ENCODE results near the gene TUBD1. TPM values are rescaled to one million over a fixed set of nuclear protein-coding genes. Genes with fewer than 3 reads are reported as not detected.
"Not testable (repeated sequence)": the region's sequence is repeated elsewhere in the genome, so short reads cannot be mapped to it uniquely, and the experiment has no call there.

Gene TUBD1, protein sequence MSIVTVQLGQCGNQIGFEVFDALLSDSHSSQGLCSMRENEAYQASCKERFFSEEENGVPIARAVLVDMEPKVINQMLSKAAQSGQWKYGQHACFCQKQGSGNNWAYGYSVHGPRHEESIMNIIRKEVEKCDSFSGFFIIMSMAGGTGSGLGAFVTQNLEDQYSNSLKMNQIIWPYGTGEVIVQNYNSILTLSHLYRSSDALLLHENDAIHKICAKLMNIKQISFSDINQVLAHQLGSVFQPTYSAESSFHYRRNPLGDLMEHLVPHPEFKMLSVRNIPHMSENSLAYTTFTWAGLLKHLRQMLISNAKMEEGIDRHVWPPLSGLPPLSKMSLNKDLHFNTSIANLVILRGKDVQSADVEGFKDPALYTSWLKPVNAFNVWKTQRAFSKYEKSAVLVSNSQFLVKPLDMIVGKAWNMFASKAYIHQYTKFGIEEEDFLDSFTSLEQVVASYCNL
- 5.0 and 12.6 TPM in 2 replicates for total RNA-seq (2022)
- Bru-seq, nascent RNA: percentile 54 among the genes with signal in this experiment
- BruChase-seq, experiment 1, labeled RNA remaining after a 6-hour chase: percentile 56 among the genes with signal in this experiment
- percentile 64 among the genes with signal in this experiment for BruChase-seq, experiment 2, labeled RNA remaining after a 2-hour chase
- long read RNA-seq, partial matches to known transcripts: 1 of 13 reads
- long read RNA-seq, other reads (novel, unspliced or antisense): 7 of 13 reads

DNA sequence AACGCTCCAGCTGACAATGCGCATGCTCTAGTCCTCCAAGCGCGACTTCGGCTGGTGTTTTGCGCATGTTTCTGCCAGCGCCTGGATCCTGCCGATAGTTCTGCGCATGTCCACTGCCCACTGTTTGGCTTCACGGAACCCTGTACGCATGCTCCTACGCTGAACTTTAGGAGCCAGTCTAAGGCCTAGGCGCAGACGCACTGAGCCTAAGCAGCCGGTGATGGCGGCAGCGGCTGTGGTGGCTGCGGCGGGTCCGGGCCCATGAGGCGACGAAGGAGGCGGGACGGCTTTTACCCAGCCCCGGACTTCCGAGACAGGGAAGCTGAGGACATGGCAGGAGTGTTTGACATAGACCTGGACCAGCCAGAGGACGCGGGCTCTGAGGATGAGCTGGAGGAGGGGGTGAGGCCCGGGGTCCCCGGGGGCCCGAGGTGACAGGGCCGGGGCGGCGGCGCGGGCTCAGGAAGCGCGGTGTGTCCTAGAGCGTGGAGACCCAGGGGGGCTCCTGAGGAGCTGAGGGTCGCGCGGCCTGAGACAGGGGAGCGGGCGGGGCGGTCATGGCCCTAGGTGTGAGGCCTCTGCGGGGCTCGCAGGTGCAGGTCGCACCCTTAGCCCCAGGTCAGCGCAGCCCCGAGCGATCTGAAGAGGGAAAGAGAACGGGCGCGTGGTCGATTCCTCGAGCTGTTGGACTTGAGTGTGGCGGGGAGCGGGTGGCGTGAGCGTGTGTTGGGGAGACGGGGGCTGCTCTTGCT is at the start of gene TUBD1, which contains the start of gene RPS6KB1:
TUBD1 (minus strand) TSS at position 20 of the 752 bp plus-strand sequence. CDS start 1,941 bp downstream, outside the sequence.
RPS6KB1 (plus strand) TSS at position 198 of the 752 bp plus-strand sequence; CDS start at position 262, 64 bp downstream.
- no TSS peak for BruUV-seq (replicated peaks)
- peaks cover 44% of the 10 kb centered on the region for H3K36me3 Mint-ChIP-seq (ENCODE audit: insufficient read depth, unreplicated experiment)
- TF ChIP-seq, protein P1, sequence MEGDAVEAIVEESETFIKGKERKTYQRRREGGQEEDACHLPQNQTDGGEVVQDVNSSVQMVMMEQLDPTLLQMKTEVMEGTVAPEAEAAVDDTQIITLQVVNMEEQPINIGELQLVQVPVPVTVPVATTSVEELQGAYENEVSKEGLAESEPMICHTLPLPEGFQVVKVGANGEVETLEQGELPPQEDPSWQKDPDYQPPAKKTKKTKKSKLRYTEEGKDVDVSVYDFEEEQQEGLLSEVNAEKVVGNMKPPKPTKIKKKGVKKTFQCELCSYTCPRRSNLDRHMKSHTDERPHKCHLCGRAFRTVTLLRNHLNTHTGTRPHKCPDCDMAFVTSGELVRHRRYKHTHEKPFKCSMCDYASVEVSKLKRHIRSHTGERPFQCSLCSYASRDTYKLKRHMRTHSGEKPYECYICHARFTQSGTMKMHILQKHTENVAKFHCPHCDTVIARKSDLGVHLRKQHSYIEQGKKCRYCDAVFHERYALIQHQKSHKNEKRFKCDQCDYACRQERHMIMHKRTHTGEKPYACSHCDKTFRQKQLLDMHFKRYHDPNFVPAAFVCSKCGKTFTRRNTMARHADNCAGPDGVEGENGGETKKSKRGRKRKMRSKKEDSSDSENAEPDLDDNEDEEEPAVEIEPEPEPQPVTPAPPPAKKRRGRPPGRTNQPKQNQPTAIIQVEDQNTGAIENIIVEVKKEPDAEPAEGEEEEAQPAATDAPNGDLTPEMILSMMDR (IDR thresholded peaks at IDR 0.05; ENCODE audit: unreplicated experiment): no peak
- intact Hi-C loops (cut with micrococcal nuclease; ENCODE audit: unreplicated experiment): no loop called here
- no peaks in the 10 kb centered on the region for H3K9me3 Mint-ChIP-seq (ENCODE audit: low read depth, unreplicated experiment)
- H3K27ac Mint-ChIP-seq (ENCODE audit: unreplicated experiment): peak within 1 kb of the TSS; percentile 73
- peak within 1 kb of the TSS; percentile 97 for H3K4me3 Mint-ChIP-seq (ENCODE audit: low read depth, unreplicated experiment)
- CTCF ChIA-PET: interaction anchor here (0.5 kb wide), 1 partner anchor 741 kb away, joined by 3 read pairs; no protein-coding TSS in a partner anchor
- peaks cover 24% of the 10 kb centered on the region for H3K4me1 Mint-ChIP-seq (ENCODE audit: low read depth, unreplicated experiment)
- peak; percentile 89 for DNase-seq
- no peaks in the 10 kb centered on the region for H3K27me3 Mint-ChIP-seq (ENCODE audit: unreplicated experiment)

DNA sequence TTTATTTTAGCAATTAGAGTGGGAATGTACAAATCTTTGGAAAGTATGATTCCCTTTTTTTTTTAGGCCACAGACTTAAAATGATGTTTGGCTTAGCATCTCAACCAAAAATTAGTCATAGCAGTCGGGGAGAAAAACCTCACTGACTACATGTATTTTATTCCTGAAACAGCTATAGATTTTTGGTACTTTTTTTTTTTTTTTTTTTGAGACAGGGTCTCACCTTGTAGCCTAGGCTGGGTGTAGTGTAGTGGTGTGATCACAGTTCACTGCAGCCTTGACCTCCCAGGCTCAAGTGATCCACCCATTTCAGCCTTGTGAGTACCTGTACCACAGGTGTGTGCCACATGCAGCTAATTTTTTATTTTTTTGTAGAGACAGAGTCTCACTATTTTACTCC is 48.4 kb upstream of the TUBD1 start:
- peaks cover 26% of the 10 kb centered on the region for H3K36me3 Mint-ChIP-seq (ENCODE audit: insufficient read depth, unreplicated experiment)
- BruUV-seq (replicated peaks): no TSS peak
- CTCF ChIA-PET: no interaction called here
- H3K4me1 Mint-ChIP-seq (ENCODE audit: low read depth, unreplicated experiment): no peaks in the 10 kb centered on the region
- no peaks in the 10 kb centered on the region for H3K9me3 Mint-ChIP-seq (ENCODE audit: low read depth, unreplicated experiment)
- TF ChIP-seq, protein P1 (IDR thresholded peaks at IDR 0.05; ENCODE audit: unreplicated experiment): no peak
- intact Hi-C loops (cut with micrococcal nuclease; ENCODE audit: unreplicated experiment): no loop called here
- DNase-seq: no peak
- no peak overlapping the region for H3K4me3 Mint-ChIP-seq (ENCODE audit: low read depth, unreplicated experiment)
- no peak overlapping the region for H3K27ac Mint-ChIP-seq (ENCODE audit: unreplicated experiment)
- H3K27me3 Mint-ChIP-seq (ENCODE audit: unreplicated experiment): no peaks in the 10 kb centered on the region

DNA sequence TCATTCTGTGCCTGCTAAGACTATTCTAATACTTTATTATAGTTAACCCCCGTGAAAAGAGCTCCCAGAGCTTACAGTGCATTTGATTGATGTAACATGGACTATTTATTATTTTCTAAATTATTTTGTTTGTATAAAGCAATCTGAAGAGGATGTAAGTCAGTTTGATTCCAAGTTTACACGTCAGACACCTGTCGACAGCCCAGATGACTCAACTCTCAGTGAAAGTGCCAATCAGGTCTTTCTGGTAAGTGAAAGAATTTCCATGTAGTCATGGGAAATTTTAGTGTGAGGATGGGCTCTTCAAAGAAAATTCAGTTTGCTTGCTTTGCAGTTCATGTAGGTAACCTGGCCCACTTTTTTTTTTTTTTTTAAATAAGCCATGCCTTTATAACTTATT is 48.0 kb upstream of the TUBD1 start:
- H3K4me1 Mint-ChIP-seq (ENCODE audit: low read depth, unreplicated experiment); H3K27me3 Mint-ChIP-seq (ENCODE audit: unreplicated experiment); intact Hi-C loops (cut with micrococcal nuclease; ENCODE audit: unreplicated experiment); H3K27ac Mint-ChIP-seq (ENCODE audit: unreplicated experiment); H3K9me3 Mint-ChIP-seq (ENCODE audit: low read depth, unreplicated experiment); H3K4me3 Mint-ChIP-seq (ENCODE audit: low read depth, unreplicated experiment); DNase-seq; CTCF ChIA-PET; BruUV-seq (replicated peaks): not testable (repeated sequence)
- peaks cover 25% of the 10 kb centered on the region for H3K36me3 Mint-ChIP-seq (ENCODE audit: insufficient read depth, unreplicated experiment)

DNA sequence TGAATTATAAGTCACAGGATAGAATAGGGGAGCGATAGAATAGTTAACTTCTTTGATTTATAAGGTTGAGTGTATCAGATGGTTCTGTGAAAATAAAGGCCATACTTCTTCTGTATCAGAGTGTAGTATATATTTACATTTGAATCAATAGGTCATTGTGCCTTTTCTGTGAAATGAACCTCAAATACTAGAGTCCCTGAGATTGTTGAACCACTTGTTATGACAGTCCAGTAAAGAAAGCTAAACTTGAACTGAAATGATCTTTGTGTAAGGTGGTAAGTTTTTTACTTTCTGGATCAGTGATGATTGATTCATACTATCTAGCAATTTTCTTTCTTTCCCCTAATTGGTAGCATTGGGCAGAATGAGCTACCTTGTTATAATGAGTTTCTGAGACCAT is 40.6 kb upstream of the TUBD1 start:
- H3K27me3 Mint-ChIP-seq (ENCODE audit: unreplicated experiment); H3K9me3 Mint-ChIP-seq (ENCODE audit: low read depth, unreplicated experiment); H3K4me3 Mint-ChIP-seq (ENCODE audit: low read depth, unreplicated experiment); H3K4me1 Mint-ChIP-seq (ENCODE audit: low read depth, unreplicated experiment); BruUV-seq (replicated peaks); CTCF ChIA-PET; H3K27ac Mint-ChIP-seq (ENCODE audit: unreplicated experiment); DNase-seq; intact Hi-C loops (cut with micrococcal nuclease; ENCODE audit: unreplicated experiment): not testable (repeated sequence)
- peaks cover 40% of the 10 kb centered on the region for H3K36me3 Mint-ChIP-seq (ENCODE audit: insufficient read depth, unreplicated experiment)

DNA sequence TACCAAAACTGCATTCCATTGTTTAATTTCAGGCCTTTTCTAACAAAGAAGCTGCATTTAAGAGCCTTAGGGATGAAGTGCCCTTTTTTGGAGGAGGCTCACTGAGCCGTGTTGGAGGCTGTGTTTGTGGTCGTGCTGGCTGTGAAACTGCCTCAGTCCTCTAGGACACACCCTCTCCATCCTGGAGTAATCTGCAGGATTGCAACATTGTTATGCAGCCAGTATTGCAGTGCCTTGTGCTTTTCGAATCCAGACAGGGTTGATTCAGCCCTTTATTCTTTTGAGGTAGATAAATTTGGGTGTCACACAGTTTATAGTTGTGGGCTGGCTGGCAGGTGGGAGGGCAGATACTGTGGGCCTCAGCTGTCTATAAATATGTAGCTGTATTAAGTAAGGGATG is 38.0 kb upstream of the TUBD1 start:
- H3K9me3 Mint-ChIP-seq (ENCODE audit: low read depth, unreplicated experiment); DNase-seq; BruUV-seq (replicated peaks); H3K27me3 Mint-ChIP-seq (ENCODE audit: unreplicated experiment); H3K4me1 Mint-ChIP-seq (ENCODE audit: low read depth, unreplicated experiment); CTCF ChIA-PET; H3K4me3 Mint-ChIP-seq (ENCODE audit: low read depth, unreplicated experiment); intact Hi-C loops (cut with micrococcal nuclease; ENCODE audit: unreplicated experiment); H3K27ac Mint-ChIP-seq (ENCODE audit: unreplicated experiment): not testable (repeated sequence)
- H3K36me3 Mint-ChIP-seq (ENCODE audit: insufficient read depth, unreplicated experiment): peaks cover 20% of the 10 kb centered on the region

DNA sequence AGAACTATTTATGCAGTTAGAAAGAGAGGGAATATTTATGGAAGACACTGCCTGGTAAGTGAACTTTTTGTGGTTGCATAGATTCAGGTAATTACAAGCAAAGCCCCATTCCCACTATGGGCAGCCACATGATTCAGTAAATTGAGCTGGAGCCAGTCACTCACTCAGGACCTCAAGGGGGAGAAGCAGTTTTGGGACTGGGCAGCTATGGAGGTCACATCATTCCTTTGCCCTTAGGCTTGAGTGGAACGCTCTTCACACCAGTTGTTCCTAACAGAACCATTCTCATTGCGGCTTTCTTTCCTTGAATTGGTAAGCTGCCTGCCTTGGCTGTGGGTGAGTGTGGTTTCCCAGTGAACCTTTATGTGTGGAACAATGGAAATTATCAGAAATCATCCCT is 37.4 kb upstream of the TUBD1 start:
- DNase-seq; H3K27ac Mint-ChIP-seq (ENCODE audit: unreplicated experiment); H3K9me3 Mint-ChIP-seq (ENCODE audit: low read depth, unreplicated experiment); H3K4me1 Mint-ChIP-seq (ENCODE audit: low read depth, unreplicated experiment); H3K4me3 Mint-ChIP-seq (ENCODE audit: low read depth, unreplicated experiment); BruUV-seq (replicated peaks); CTCF ChIA-PET; intact Hi-C loops (cut with micrococcal nuclease; ENCODE audit: unreplicated experiment); H3K27me3 Mint-ChIP-seq (ENCODE audit: unreplicated experiment): not testable (repeated sequence)
- peaks cover 17% of the 10 kb centered on the region for H3K36me3 Mint-ChIP-seq (ENCODE audit: insufficient read depth, unreplicated experiment)

DNA sequence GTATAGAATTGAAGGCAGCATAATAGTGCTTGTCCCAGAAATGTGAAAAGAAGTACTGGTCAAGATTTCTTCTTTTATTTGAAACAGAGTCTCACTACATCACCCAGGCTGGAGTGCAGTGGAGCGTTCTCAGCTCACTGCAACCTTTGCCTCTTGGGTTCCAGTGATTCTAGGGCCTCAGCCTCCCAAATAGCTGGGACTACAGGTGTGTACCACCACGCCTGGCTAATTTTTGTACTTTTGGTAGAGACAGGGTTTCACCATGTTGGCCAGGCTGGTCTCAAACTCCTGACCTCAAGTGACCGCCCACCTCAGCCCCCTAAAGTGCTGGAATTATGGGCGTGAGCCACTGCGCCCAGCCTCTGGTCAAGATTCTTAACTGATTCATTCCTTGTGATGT is 27.9 kb upstream of the TUBD1 start:
- DNase-seq; CTCF ChIA-PET; intact Hi-C loops (cut with micrococcal nuclease; ENCODE audit: unreplicated experiment); BruUV-seq (replicated peaks); H3K9me3 Mint-ChIP-seq (ENCODE audit: low read depth, unreplicated experiment); H3K4me1 Mint-ChIP-seq (ENCODE audit: low read depth, unreplicated experiment); H3K4me3 Mint-ChIP-seq (ENCODE audit: low read depth, unreplicated experiment); H3K27ac Mint-ChIP-seq (ENCODE audit: unreplicated experiment); H3K27me3 Mint-ChIP-seq (ENCODE audit: unreplicated experiment): not testable (repeated sequence)
- peaks cover 21% of the 10 kb centered on the region for H3K36me3 Mint-ChIP-seq (ENCODE audit: insufficient read depth, unreplicated experiment)

All from Calu3 (cell line).